ENCODE results near the gene HAND1.
A peak's percentile ranks its signal among the peaks of the same experiment; 100 is the strongest.

DNA sequence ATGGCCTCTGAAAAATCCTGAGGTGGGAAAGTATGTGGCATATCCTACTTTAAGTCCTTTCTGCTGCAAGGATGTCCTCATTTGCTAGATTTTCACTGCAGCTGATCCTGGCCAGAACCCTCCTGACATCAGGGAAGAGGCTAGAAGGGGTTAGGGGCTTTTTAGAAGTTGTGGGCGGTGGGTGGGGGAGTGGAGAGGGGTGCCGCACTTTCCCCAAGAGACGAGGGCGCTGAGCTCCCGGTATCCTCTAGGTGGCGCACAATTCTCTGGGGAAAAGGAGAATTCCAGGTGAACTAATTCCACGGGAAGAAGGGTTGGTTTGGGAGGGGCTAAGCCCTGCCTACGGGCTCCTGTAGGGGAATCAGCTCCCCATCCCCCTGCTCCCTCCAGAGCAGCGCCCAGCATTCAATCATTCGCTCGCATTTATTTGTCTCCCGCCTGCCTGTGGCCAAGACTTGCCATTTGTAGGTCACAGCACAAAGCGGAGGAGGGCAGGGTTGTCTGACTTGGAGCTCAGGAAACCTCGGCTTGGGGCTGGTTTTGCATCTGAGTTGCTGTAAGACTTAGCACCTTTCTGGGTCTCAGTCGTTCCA is 42.9 kb upstream of the HAND1 start:
- TF ChIP-seq, protein P1, sequence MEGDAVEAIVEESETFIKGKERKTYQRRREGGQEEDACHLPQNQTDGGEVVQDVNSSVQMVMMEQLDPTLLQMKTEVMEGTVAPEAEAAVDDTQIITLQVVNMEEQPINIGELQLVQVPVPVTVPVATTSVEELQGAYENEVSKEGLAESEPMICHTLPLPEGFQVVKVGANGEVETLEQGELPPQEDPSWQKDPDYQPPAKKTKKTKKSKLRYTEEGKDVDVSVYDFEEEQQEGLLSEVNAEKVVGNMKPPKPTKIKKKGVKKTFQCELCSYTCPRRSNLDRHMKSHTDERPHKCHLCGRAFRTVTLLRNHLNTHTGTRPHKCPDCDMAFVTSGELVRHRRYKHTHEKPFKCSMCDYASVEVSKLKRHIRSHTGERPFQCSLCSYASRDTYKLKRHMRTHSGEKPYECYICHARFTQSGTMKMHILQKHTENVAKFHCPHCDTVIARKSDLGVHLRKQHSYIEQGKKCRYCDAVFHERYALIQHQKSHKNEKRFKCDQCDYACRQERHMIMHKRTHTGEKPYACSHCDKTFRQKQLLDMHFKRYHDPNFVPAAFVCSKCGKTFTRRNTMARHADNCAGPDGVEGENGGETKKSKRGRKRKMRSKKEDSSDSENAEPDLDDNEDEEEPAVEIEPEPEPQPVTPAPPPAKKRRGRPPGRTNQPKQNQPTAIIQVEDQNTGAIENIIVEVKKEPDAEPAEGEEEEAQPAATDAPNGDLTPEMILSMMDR (IDR thresholded peaks at IDR 0.05; ENCODE audit: insufficient read depth, low read length, poor library complexity, severe bottlenecking): peak; percentile 89
- no peak for TF ChIP-seq EZH2phosphoT487 (conservative IDR thresholded peaks at IDR 0.05; ENCODE audit: low read length)
